ACC112 (cell line): ENCODE measurements around the gene HSFX3.
A peak's percentile ranks its signal among the peaks of the same experiment; 100 is the strongest.
"Not testable (repeated sequence)": the region's sequence is repeated elsewhere in the genome, so short reads cannot be mapped to it uniquely, and the experiment has no call there.

Experiments used
- H2AFZ ChIP-seq: fragments of 200-600 bp; sonication (generic); one replicate; pipeline ENCODE4 v1.6.0; 2017; ENCODE audit warnings: antibody characterized with exemption, low read length; ENCODE audit not compliant: unreplicated experiment
- H3K27ac ChIP-seq: fragments of 200-600 bp; sonication (generic); 2 replicates; pipeline ENCODE4 v1.5.1; 2014; ENCODE audit warnings: low read depth, mild to moderate bottlenecking, antibody characterized with exemption, low read length, moderate library complexity
- H3K27me3 ChIP-seq: fragments of 200-600 bp; sonication (generic); 2 replicates; pipeline ENCODE4 v1.6.1; 2014; ENCODE audit warnings: mild to moderate bottlenecking, antibody characterized with exemption, low read length, moderate library complexity, mixed read lengths; ENCODE audit not compliant: insufficient read depth
- H3K36me3 ChIP-seq: fragments of 200-600 bp; sonication (generic); 2 replicates; pipeline ENCODE4 v1.6.1; 2016; ENCODE audit warnings: mild to moderate bottlenecking, antibody characterized with exemption, low read length, moderate library complexity, mixed read lengths; ENCODE audit not compliant: insufficient read depth
- H3K4me1 ChIP-seq: fragments of 200-600 bp; sonication (generic); one replicate; pipeline ENCODE4 v1.6.1; 2016; ENCODE audit warnings: low read length, mixed read lengths; ENCODE audit not compliant: insufficient read depth, unreplicated experiment, control insufficient read depth
- H3K4me3 ChIP-seq: fragments of 200-600 bp; sonication (generic); 2 replicates; pipeline ENCODE4 v1.5.1; 2014; ENCODE audit warnings: mild to moderate bottlenecking, low read depth, low read length
- H3K79me2 ChIP-seq: fragments of 200-600 bp; sonication (generic); one replicate; pipeline ENCODE4 v1.6.0; 2016; ENCODE audit warnings: low read length; ENCODE audit not compliant: control insufficient read depth, unreplicated experiment, insufficient read depth

Gene HSFX3

DNA sequence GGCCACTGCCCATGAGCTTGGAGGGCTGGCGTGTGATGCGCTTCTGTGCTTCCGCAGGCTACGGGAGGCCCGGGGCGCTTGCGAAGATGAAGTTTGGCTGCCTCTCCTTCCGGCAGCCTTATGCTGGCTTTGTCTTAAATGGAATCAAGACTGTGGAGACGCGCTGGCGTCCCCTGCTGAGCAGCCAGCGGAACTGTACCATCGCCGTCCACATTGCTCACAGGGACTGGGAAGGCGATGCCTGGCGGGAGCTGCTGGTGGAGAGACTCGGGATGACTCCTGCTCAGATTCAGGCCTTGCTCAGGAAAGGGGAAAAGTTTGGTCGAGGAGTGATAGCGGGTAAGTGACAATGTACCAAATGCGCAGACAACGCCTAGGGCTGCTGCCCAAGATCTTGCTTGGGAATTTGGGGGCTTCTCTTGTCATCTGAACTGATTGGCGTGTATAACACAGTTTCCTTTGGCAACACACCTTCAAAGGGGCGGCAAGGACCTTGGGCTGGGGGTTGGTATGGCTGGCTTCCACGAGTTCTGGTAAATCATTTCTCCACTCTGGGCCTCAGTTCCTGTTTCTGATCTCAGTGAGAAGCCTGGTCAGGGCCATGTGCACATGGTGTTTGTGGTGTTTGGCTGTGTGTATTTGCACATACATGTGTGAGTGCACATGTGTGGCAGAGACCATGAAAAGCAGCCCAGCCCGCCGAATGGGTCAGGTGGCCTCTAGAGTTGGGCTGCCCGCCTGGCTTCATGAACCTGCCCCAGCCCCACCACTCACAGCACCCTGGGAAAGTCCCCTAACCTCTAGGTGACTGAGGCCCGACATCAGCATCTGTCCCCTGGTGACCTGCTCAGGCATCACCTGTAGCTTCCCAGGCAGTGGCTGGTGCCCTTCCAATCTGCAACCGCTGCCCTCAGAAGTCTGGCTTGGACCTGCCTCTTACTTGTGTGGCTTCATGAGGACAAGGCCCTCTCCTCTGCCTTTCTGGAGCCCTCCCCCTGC, 3.9 kb downstream of the HSFX3 start:
- H3K36me3 ChIP-seq, H3K27ac ChIP-seq, H3K4me1 ChIP-seq, H3K4me3 ChIP-seq, H3K27me3 ChIP-seq, H3K79me2 ChIP-seq, H2AFZ ChIP-seq: not testable (repeated sequence)

GRCh38 chrX:149541521-149542047, 8.1 kb downstream of the HSFX3 start:
- Histone ChIP-seq H3K4me3 (peak overlapping the region; percentile 85), H3K27me3 (no peaks in the 10 kb centered on the region), H3K27ac (peak overlapping the region; percentile 98), H3K36me3 (no peaks in the 10 kb centered on the region), H3K79me2 (peaks cover 5% of the 10 kb centered on the region), H3K4me1 (no peaks in the 10 kb centered on the region), H2AFZ (no peak overlapping the region)

DNA sequence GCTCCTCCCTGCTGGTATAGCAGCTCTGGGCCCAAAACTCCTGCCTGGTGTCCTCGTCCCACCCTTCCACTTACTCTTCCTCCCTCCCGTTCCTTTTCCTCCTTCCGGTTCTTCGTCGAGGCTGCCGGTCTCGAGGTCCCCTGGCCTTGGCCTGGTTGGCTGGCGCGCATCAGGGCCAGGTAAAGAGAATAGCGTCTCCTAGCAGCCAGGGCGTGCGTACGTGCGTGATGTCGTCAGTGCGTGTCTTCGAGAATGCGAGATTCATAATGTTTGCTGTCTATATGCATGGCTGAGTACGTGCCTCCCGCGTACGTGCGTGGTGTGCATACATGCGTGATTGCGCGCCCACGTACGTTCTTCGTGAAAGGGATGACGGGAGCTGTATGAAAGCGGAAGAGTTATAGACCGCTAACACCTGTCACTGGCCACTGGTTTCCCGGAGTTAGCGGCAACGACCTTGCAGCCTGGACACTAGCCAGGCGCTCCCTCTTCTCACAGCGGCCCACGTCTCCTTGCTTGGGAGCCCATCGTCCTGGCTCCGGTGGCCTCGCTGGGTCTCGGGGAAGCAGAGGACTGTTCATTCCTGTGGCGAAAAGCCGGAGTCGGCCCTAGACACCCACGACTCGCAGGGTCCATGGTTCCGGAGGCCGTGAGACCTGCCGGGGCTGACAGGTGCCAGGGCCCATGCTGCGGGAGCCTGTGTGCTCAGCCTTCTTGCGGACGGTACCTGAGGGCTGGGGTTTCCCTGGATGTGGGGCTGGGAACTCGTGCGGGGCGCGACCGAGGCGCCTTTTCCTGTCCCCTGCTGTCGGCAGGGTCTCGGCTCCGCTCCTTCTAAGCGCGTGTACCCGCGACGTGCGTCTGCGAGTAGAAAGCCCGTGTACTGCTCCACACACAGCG, 8.9 kb downstream of the HSFX3 start, which contains the start of gene EOLA1:
Gene EOLA1, plus strand, starts transcription at position 392 of the 900 bp plus-strand sequence. CDS start 4,619 bp downstream, outside the sequence.
- peak within 1 kb of the TSS; percentile 85 for H3K4me3 ChIP-seq
- peaks cover 5% of the 10 kb centered on the region for H3K79me2 ChIP-seq
- no peaks in the 10 kb centered on the region for H3K27me3 ChIP-seq
- H3K36me3 ChIP-seq: no peaks in the 10 kb centered on the region
- H3K4me1 ChIP-seq: no peaks in the 10 kb centered on the region
- peak within 1 kb of the TSS; percentile 25 for H2AFZ ChIP-seq
- H3K27ac ChIP-seq: peak within 1 kb of the TSS; percentile 98

GRCh38 chrX:149540131-149540620, 9.5 kb downstream of the HSFX3 start:
- H3K27ac ChIP-seq: peak overlapping the region; percentile 98
- no peak overlapping the region for H2AFZ ChIP-seq
- H3K4me3 ChIP-seq: peak overlapping the region; percentile 85
- no peaks in the 10 kb centered on the region for H3K36me3 ChIP-seq
- no peaks in the 10 kb centered on the region for H3K4me1 ChIP-seq
- H3K79me2 ChIP-seq: peaks cover 5% of the 10 kb centered on the region
- H3K27me3 ChIP-seq: no peaks in the 10 kb centered on the region

DNA sequence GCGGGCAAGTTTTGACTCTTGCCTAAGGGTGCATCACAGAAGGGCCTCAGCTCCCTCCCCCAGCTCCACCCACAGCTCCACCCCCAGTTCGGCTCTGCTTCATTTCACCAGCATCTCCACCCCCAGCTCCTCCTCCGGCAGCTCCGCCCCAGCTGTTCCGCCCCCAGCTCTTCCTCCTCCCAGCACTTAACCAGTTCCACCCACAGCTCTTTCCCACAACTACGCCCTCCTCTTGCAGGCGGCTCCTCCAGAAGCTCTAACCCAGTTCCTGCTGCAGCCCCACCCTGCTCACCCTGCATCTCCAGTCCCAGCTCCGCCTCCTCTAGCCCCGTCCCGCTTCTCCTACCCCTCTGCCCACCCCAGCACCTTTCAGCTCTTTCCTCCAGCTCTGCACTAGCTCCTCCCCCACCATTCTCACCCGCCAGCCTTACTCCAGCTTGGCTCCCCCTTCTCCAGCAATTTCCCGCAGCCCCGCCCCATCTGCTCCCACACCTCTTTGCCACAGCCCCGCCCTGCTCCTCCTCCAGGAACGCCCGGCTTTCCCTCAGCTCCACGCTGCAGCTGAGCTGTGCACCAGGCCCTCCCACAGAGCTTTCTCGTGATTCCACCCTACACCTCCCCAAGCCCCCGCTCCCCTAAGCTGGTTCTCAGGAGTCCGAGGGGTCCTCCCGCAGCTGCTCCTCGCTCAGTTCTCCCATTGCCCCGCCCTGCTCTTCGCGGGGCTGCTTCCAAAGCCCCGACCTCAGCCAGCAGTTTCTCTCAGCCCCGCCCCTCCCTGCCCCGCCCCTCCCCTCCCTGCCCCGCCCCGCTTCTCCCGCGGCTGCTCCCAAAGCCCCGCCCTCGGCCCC, 10.2 kb downstream of the HSFX3 start:
- no peaks in the 10 kb centered on the region for H3K4me1 ChIP-seq
- H3K4me3 ChIP-seq: peak overlapping the region; percentile 76
- peak overlapping the region; percentile 59 for H3K27ac ChIP-seq
- no peaks in the 10 kb centered on the region for H3K36me3 ChIP-seq
- peaks cover 5% of the 10 kb centered on the region for H3K79me2 ChIP-seq
- no peak overlapping the region for H2AFZ ChIP-seq
- H3K27me3 ChIP-seq: no peaks in the 10 kb centered on the region

GRCh38 chrX:149537474-149537873, 12.2 kb downstream of the HSFX3 start:
- not testable (repeated sequence) for H3K27me3 ChIP-seq, H3K79me2 ChIP-seq, H3K36me3 ChIP-seq, H3K4me3 ChIP-seq, H3K27ac ChIP-seq, H3K4me1 ChIP-seq, H2AFZ ChIP-seq

DNA sequence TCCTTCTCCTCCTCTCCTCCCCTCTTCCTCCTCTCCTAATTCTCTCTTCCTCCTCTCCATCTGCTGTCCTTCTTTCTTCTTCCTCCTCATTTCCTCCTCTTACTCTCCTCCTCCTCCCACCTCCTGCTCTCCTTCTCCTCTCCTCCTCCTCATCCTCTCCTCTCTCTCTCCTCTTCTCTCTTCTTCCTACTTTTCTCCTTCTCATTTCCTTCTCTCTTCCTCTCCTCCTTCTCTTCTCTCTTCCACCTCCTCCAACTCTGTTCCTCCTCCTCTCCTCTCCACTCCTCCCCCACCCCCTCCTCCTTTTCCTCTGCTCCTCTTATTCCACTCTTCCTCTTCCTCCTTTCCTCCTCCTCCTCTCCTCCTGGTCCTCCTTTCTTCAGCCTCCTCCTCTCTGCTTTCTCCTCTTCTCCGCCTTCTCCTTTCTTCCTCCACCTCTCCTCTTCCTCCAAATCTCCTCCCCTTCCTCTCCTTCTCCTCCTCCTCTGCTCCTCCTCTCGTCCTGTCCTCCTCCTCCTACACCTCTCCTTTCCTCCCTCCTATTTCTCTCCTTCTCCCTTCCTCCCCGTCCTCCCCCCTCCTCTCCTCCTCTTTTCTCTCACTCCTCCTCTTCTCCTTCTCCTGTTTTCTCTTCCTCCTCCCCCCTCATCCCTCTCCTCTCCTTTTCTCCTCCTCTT, 14.7 kb downstream of the HSFX3 start:
- not testable (repeated sequence) for H3K27ac ChIP-seq, H3K36me3 ChIP-seq, H3K4me3 ChIP-seq, H3K4me1 ChIP-seq, H3K79me2 ChIP-seq, H3K27me3 ChIP-seq, H2AFZ ChIP-seq

GRCh38 chrX:149533999-149534398, 15.7 kb downstream of the HSFX3 start:
- H3K27me3 ChIP-seq, H2AFZ ChIP-seq, H3K4me3 ChIP-seq, H3K4me1 ChIP-seq, H3K27ac ChIP-seq, H3K36me3 ChIP-seq, H3K79me2 ChIP-seq: not testable (repeated sequence)

DNA sequence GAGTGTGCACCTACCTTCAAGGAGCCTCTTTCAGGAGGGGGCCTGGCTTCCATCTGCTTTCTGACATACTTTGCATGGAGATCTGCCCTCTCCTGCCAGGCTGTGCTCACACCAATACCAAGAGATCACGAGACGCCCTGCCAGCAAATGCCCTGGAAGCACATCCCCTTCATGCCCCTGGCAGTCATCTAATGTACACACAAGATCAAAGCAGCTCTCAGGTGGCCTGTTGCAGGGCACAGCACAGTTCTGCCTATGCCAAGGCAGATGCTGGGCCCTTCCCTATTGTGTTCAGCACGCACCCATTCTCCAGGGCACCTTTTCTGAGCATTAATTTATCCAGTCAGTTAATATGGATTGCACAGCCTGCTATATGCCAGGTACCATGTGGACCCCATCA, 16.9 kb downstream of the HSFX3 start:
- H2AFZ ChIP-seq, H3K79me2 ChIP-seq, H3K27me3 ChIP-seq, H3K4me1 ChIP-seq, H3K36me3 ChIP-seq, H3K27ac ChIP-seq, H3K4me3 ChIP-seq: not testable (repeated sequence)
